Measurements from ENCODE around the gene NSG2. TPM values are rescaled to one million over a fixed set of nuclear protein-coding genes. Genes with fewer than 3 reads are reported as not detected.

NSG2 gene
- total and polyA plus RNA-seq, 2 donors (not counting 1 experiment from before 2014, with no cell fraction given) = not detected

DNA sequence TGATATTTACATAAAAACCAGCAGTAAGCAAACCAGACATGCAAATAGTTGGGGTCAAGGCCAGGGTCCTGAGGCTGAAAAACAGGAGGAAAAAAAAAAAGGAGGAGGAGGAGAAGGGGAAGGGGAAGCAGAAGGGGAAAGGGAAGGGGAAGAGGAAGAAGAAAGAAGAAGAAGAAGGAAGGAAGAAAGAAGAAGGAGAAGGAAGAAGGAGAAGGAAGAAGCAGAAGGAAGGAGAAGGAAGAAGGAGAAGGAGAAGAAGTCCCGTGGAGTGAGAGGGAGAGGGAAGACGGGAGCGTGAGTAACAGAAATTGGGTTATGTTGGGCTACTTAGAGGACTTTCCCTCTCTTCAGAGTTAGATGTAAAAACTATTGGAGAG lies 24.6 kb upstream of the NSG2 start:
- no peak for ATAC-seq (ENCODE audit: low read depth)

More for the DNA sequence above, 24.6 kb upstream of the NSG2 start:
- 79% methylated on average over 3 of the region's 3 CpGs for WGBS (ENCODE audit: insufficient coverage)
- Histone ChIP-seq H3K4me2 (replicated peaks; ENCODE audit: low read depth, low read length, poor library complexity, severe bottlenecking) (no peak overlapping the region), H3K79me2 (ENCODE audit: control insufficient read depth, insufficient read depth, low read length) (no peaks in the 10 kb centered on the region), H3K4me1 (ENCODE audit: control insufficient read depth in 2 of 2, insufficient read depth in 2 of 2, low read length in 2 of 2) (no peaks in the 10 kb centered on the region), H2AFZ (ENCODE audit: insufficient read depth, low read depth, low read length, poor library complexity, severe bottlenecking) (no peak overlapping the region), H4K20me1 (ENCODE audit: control insufficient read depth, insufficient read depth, low read length, poor library complexity, severe bottlenecking) (no peaks in the 10 kb centered on the region), H3K9me3 (ENCODE audit: control extremely low read depth in 1 of 3, control insufficient read depth in 2 of 3, insufficient read depth in 1 of 3, low read length in 2 of 3) (no peaks in the 10 kb centered on the region), H3K36me3 (replicated peaks in 1 of 2; ENCODE audit: control extremely low read depth in 1 of 2, control insufficient read depth in 1 of 2, extremely low read depth in 1 of 2, insufficient read depth in 2 of 2, low read length in 1 of 2) (no peaks in the 10 kb centered on the region), H3K27ac (ENCODE audit: low read length in 2 of 2) (no peak overlapping the region), H3K9ac (ENCODE audit: low read length) (no peak overlapping the region), H3K4me3 (ENCODE audit: control extremely low read depth in 1 of 5, extremely low read depth in 1 of 5, insufficient read depth in 1 of 5, low read depth in 2 of 5, low read length in 4 of 5) (no peak overlapping the region), H3K27me3 (replicated peaks in 1 of 4; ENCODE audit: control extremely low read depth in 1 of 4, control insufficient read depth in 3 of 4, insufficient read depth in 4 of 4, low read length in 3 of 4) (peaks cover 0 to 14% (median 5%) of the 10 kb centered on the region in 4 experiments)
- DNase-seq = no peak
- ChIA-PET POLR2A (no interaction called here), CTCF (no interaction called here)
- no peak overlapping the region for H3K27ac Mint-ChIP-seq
- no peak overlapping the region for H3K4me3 Mint-ChIP-seq
- peaks cover 36% of the 10 kb centered on the region for H3K27me3 Mint-ChIP-seq
- H3K4me1 Mint-ChIP-seq = no peaks in the 10 kb centered on the region
- TF ChIP-seq CTCF (IDR thresholded peaks at IDR 0.05) (no peak), EZH2 (IDR thresholded peaks at IDR 0.05; ENCODE audit: borderline replicate concordance, insufficient read depth, low read depth, low read length, poor library complexity, severe bottlenecking) (no peak)
- no peaks in the 10 kb centered on the region for H3K9me3 Mint-ChIP-seq (ENCODE audit: insufficient read depth)
- intact Hi-C loops (cut with micrococcal nuclease) = no loop called here

Measured in B cell (primary cell).